AG04450 (cell line): ENCODE measurements around the gene HAUS5. TPM values are rescaled to one million over a fixed set of nuclear protein-coding genes. Genes with fewer than 3 reads are reported as not detected.

ENCODE experiments used
- CTCF ChIA-PET: fragments of 300-600, 350-600 bp; formaldehyde crosslinking; extraction: SDS; loops from one replicate; lab custom pipeline; 2022; ENCODE audit warnings: antibody characterized with exemption, inconsistent platforms; lab: Charles Lee
- POLR2A ChIA-PET: fragments of 350-600 bp; formaldehyde crosslinking; extraction: SDS; loops from one replicate; lab custom pipeline; 2021; ENCODE audit warnings: antibody characterized with exemption, inconsistent platforms; lab: Yijun Ruan, JAX
- DNase-seq: peaks from one replicate; pipeline ENCODE4 v3.0.0-alpha.2; 2011; ENCODE audit warnings: low read depth, low spot score
- H3K27ac ChIP-seq: one replicate; pipeline ENCODE4 v1.5.1; 2012; ENCODE audit warnings: low read depth, low read length, control low read depth
- H3K27me3 ChIP-seq: one replicate; pipeline ENCODE4 v1.6.0; 2012; ENCODE audit warnings: low read length; ENCODE audit not compliant: control insufficient read depth, insufficient read depth
- H3K4me3 ChIP-seq: 2 replicates; pipeline ENCODE4 v1.5.1; 2011; ENCODE audit warnings: mild to moderate bottlenecking, low read depth, low read length, control low read depth
- H3K9me3 ChIP-seq: 2 replicates; pipeline ENCODE4 v1.5.1; 2012; ENCODE audit warnings: low read length; ENCODE audit not compliant: control insufficient read depth, insufficient read depth
- CTCF ChIP-seq: IDR thresholded peaks from 2 replicates; pipeline ENCODE4 v1.5.1; 2011; ENCODE audit warnings: low read depth, low read length, control low read depth, inconsistent platforms
- polyA plus RNA-seq: library from polyadenylated mRNA; depleted of rRNA; stranded (reverse); fragments of >200 nt; gene quantifications from 2 replicates; pipeline ENCODE4 v1.2.3, GENCODE V29; 2011

The HAUS5 gene
- polyA plus RNA-seq, 1 experiment, result 1.9 TPM

GRCh38 chr19:35644206-35644986 is 31.9 kb downstream of the HAUS5 start:
- TF ChIP-seq CTCF, result peak; percentile 12
- CTCF ChIA-PET, result no interaction called here
- H3K27me3 ChIP-seq, result no peaks in the 10 kb centered on the region
- DNase-seq, result peak; percentile 72
- peak overlapping the region; percentile 61 for H3K27ac ChIP-seq
- H3K4me3 ChIP-seq, result peak overlapping the region; percentile 65
- POLR2A ChIA-PET, result interaction anchor here (0.8 to 1.8 kb wide), 2 partner anchors 10 to 12 kb away, joined by 3 to 6 read pairs; no protein-coding TSS in a partner anchor
- no peaks in the 10 kb centered on the region for H3K9me3 ChIP-seq

DNA sequence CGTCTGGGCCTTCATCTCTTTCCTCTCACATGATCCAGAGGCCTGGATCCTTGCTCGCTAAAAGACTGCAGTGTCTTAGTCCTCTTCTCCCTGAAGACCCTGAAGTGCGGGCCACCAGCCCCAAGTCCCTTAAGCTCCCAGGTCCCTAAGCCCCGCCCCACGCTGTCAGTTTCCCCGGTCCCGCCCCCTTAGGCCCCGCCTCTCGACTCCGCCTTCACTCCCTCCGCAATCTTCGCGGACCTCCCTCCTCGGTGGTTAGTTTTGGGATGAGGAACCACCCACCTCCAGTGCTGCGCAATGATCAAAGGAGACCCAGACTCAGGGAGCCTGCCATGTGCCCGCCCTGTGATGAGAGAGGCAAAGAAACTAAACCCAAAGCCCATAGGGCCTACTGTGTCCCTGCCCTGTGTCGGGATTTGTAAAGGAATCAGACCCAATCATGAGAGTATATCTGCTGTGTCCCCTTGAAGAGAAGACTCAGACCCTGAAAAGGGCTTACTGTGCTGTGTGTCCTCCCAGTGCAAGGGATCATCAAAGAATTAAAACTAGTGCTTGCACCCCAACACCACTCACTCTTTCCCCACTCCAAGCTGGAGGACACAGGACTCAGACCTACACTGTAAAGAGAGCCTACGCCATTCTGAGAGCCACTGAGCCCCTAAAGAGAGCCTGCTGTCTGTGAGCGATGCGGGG is 32.6 kb downstream of the HAUS5 start:
- Histone ChIP-seq H3K9me3 (no peaks in the 10 kb centered on the region), H3K4me3 (peak overlapping the region; percentile 65), H3K27me3 (no peaks in the 10 kb centered on the region), H3K27ac (peak overlapping the region; percentile 61)
- no peak for DNase-seq
- no peak for TF ChIP-seq CTCF
- ChIA-PET CTCF (no interaction called here), POLR2A (interaction anchor here (0.8 kb wide), 1 partner anchor 9 kb away, joined by 3 read pairs; no protein-coding TSS in a partner anchor)

GRCh38 chr19:35645680-35646511 is 33.4 kb downstream of the HAUS5 start:
- ChIA-PET POLR2A (interaction anchor here (0.7 to 1.1 kb wide), 2 partner anchors 102 to 285 kb away, joined by 3 to 8 read pairs; partner anchors contain the start of gene LIN37), CTCF (no interaction called here)
- Histone ChIP-seq H3K9me3 (no peaks in the 10 kb centered on the region), H3K27me3 (no peaks in the 10 kb centered on the region), H3K4me3 (no peak overlapping the region), H3K27ac (no peak overlapping the region)
- DNase-seq, result no peak
- TF ChIP-seq CTCF, result no peak

GRCh38 chr19:35648017-35648961 is 35.8 kb downstream of the HAUS5 start, which contains the start of gene COX6B1:
COX6B1 (plus strand) TSS chr19:35648323; CDS start chr19:35651244, 2,921 bp downstream.
- Histone ChIP-seq H3K27me3 (no peaks in the 10 kb centered on the region), H3K27ac (peak within 1 kb of the TSS; percentile 25), H3K4me3 (peak within 1 kb of the TSS; percentile 94), H3K9me3 (no peaks in the 10 kb centered on the region)
- DNase-seq, result peak; percentile 91
- ChIA-PET POLR2A (interaction anchor here (0.6 to 1.4 kb wide), 5 partner anchors 8 to 220 kb away, joined by 4 to 6 read pairs (median 4); no protein-coding TSS in a partner anchor), CTCF (interaction anchor here (1.7 kb wide), 1 partner anchor 138 kb away, joined by 5 read pairs; no protein-coding TSS in a partner anchor)
- TF ChIP-seq CTCF, result no peak
